ENCODE measurements around the gene PBXIP1. TPM values are rescaled to one million over a fixed set of nuclear protein-coding genes. Genes with fewer than 3 reads are reported as not detected.

The PBXIP1 gene
- total and polyA plus RNA-seq, 2 of the 13 experiments (the other 11 are each of a cell fraction or from before 2014, with no cell fraction given): 16.3 to 31.9 TPM

DNA sequence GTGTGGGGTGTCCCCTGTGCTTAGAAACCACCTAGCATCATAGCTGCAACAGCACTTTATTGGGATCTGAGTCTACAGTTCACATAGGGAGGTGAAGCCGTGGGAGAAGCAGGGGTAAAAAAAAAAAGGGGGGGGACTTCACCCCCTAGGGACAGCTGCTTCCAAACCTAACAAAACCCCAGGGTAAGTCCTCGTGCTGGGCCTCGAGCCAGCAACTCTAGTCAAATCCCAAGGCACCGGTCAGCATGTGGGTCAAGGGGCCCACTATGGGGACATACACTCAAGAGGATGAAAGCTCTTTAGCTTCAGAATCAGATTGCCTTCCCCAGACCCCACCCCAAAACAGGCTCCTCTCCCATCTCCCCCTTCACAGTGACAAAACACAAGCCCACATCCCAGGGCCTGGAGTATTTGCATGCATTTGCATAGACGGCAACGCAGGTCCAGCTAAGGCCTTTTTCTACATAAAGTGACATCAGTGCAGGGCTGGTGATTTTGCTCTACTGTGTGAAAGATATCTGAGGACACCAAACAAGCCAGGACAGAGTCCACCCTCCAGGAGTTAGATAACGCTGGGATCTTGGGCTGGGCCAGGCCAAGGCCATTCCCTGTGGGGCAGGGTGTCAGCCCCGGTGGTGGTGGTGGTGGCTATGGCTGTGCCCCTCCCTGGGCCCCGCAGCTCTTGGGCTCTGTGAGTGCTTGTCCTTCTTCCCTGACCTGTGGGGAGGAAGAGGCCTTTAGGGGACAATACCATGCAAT is 11.3 kb downstream of the PBXIP1 start (continued):
- TF ChIP-seq ZNF781 (CRISPR knock-in tag; IDR thresholded peaks at IDR 0.05; ENCODE audit: borderline replicate concordance, not compliant biosample characterization) (no peak), ZNF180 (CRISPR knock-in tag; IDR thresholded peaks at IDR 0.05; ENCODE audit: borderline replicate concordance, low read depth) (no peak), ZSCAN22 (CRISPR knock-in tag; IDR thresholded peaks at IDR 0.05) (no peak), MYNN (CRISPR knock-in tag; IDR thresholded peaks at IDR 0.05; ENCODE audit: low read depth) (no peak), ZBTB1 (CRISPR knock-in tag; IDR thresholded peaks at IDR 0.05; ENCODE audit: borderline replicate concordance) (no peak), CCDC6 (CRISPR knock-in tag; IDR thresholded peaks at IDR 0.05) (peak; percentile 72; the same call in 1 of the 2 replicates), FIP1L1 (IDR thresholded peaks at IDR 0.05; ENCODE audit: borderline replicate concordance, insufficient read depth, low read depth, low read length) (no peak), SRF (IDR thresholded peaks at IDR 0.05; ENCODE audit: low read depth, low read length) (no peak), NFE2 (CRISPR knock-in tag; IDR thresholded peaks at IDR 0.05) (no peak), ZFY (CRISPR knock-in tag; IDR thresholded peaks at IDR 0.05) (peak; percentile 57; the same call in 1 of the 2 replicates), FOXO1 (CRISPR knock-in tag; IDR thresholded peaks at IDR 0.05) (peak; percentile 38; the same call in 1 of the 2 replicates), ZSCAN25 (CRISPR knock-in tag; IDR thresholded peaks at IDR 0.05) (peak; percentile 61; the same call in 1 of the 2 replicates), ZNF75D (CRISPR knock-in tag; IDR thresholded peaks at IDR 0.05; ENCODE audit: borderline replicate concordance) (no peak), ZNF572 (CRISPR knock-in tag; IDR thresholded peaks at IDR 0.05) (no peak), NFYC (CRISPR knock-in tag; IDR thresholded peaks at IDR 0.05) (0 out of 2 replicates have a peak, but pooled peaks have one; percentile 7), PCBP2 (optimal IDR thresholded peaks at IDR 0.05; ENCODE audit: low read depth, low read length, poor library complexity, severe bottlenecking) (no peak), ZC3H4 (CRISPR knock-in tag; IDR thresholded peaks at IDR 0.05; ENCODE audit: borderline replicate concordance) (no peak), ZNF703 (CRISPR knock-in tag; IDR thresholded peaks at IDR 0.05; ENCODE audit: borderline replicate concordance) (no peak), BORCS8-MEF2B (CRISPR knock-in tag; IDR thresholded peaks at IDR 0.05) (peak; percentile 70; the same call in 1 of the 2 replicates)
- TF ChIP-seq, protein P1, sequence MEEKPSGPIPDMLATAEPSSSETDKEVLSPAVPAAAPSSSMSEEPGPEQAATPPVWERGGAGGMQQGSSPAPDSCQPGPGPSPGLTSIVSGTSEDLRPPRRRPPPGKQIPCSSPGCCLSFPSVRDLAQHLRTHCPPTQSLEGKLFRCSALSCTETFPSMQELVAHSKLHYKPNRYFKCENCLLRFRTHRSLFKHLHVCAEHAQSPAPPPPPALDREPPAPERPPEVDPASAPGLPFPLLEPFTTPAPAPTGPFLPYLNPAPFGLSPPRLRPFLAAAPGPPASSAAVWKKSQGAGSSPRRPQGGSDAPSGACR (CRISPR knock-in tag; IDR thresholded peaks at IDR 0.05): peak; percentile 94
- TF ChIP-seq, protein P2, sequence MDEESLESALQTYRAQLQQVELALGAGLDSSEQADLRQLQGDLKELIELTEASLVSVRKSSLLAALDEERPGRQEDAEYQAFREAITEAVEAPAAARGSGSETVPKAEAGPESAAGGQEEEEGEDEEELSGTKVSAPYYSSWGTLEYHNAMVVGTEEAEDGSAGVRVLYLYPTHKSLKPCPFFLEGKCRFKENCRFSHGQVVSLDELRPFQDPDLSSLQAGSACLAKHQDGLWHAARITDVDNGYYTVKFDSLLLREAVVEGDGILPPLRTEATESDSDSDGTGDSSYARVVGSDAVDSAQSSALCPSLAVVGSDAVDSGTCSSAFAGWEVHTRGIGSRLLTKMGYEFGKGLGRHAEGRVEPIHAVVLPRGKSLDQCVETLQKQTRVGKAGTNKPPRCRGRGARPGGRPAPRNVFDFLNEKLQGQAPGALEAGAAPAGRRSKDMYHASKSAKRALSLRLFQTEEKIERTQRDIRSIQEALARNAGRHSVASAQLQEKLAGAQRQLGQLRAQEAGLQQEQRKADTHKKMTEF (CRISPR knock-in tag; IDR thresholded peaks at IDR 0.05): peak; percentile 78
- TF ChIP-seq, protein P3, sequence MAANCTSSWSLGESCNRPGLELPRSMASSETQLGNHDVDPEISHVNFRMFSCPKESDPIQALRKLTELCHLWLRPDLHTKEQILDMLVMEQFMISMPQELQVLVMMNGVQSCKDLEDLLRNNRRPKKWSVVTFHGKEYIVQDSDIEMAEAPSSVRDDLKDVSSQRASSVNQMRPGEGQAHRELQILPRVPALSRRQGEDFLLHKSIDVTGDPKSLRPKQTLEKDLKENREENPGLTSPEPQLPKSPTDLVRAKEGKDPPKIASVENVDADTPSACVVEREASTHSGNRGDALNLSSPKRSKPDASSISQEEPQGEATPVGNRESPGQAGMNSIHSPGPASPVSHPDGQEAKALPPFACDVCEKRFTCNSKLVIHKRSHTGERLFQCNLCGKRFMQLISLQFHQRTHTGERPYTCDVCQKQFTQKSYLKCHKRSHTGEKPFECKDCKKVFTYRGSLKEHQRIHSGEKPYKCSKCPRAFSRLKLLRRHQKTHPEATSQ (CRISPR knock-in tag; IDR thresholded peaks at IDR 0.05; ENCODE audit: borderline replicate concordance): no peak
- TF ChIP-seq, protein P4, sequence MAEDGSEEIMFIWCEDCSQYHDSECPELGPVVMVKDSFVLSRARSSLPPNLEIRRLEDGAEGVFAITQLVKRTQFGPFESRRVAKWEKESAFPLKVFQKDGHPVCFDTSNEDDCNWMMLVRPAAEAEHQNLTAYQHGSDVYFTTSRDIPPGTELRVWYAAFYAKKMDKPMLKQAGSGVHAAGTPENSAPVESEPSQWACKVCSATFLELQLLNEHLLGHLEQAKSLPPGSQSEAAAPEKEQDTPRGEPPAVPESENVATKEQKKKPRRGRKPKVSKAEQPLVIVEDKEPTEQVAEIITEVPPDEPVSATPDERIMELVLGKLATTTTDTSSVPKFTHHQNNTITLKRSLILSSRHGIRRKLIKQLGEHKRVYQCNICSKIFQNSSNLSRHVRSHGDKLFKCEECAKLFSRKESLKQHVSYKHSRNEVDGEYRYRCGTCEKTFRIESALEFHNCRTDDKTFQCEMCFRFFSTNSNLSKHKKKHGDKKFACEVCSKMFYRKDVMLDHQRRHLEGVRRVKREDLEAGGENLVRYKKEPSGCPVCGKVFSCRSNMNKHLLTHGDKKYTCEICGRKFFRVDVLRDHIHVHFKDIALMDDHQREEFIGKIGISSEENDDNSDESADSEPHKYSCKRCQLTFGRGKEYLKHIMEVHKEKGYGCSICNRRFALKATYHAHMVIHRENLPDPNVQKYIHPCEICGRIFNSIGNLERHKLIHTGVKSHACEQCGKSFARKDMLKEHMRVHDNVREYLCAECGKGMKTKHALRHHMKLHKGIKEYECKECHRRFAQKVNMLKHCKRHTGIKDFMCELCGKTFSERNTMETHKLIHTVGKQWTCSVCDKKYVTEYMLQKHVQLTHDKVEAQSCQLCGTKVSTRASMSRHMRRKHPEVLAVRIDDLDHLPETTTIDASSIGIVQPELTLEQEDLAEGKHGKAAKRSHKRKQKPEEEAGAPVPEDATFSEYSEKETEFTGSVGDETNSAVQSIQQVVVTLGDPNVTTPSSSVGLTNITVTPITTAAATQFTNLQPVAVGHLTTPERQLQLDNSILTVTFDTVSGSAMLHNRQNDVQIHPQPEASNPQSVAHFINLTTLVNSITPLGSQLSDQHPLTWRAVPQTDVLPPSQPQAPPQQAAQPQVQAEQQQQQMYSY (CRISPR knock-in tag; IDR thresholded peaks at IDR 0.05): peak; percentile 93
